GM12878 (cell line): ENCODE data around the gene CHRDL2. TPM values are rescaled to one million over a fixed set of nuclear protein-coding genes. Genes with fewer than 3 reads are reported as not detected.

Source experiments
- ATF7 ChIP-seq: fragments of 450-650 bp; IDR thresholded peaks from 2 replicates; pipeline ENCODE4 v1.6.1; 2016; ENCODE audit warnings: low read depth, mild to moderate bottlenecking
- BCL11A ChIP-seq: IDR thresholded peaks from 2 replicates; pipeline ENCODE4 v1.6.1; 2011; ENCODE audit warnings: low read depth, low read length
- BHLHE40 ChIP-seq, 2 experiments: fragments of 450-650 bp in 1 of 2; IDR thresholded peaks; 2 replicates each; pipeline ENCODE4 v1.6.1; 2011 to 2017; ENCODE audit warnings: low read depth in 2 of 2, borderline replicate concordance in 1 of 2, improper control_type of control experiment in 1 of 2, low read length in 1 of 2, mild to moderate bottlenecking in 1 of 2
- EED ChIP-seq: sonication (generic); IDR thresholded peaks from 2 replicates; pipeline ENCODE4 v1.6.1; 2016; ENCODE audit warnings: antibody characterized with exemption, low read depth
- EGR1 ChIP-seq, 2 experiments: IDR thresholded peaks; 1 replicate in 1 of 2; 2 replicates in 1 of 2; pipeline ENCODE4 v1.6.1; 2011 to 2012; ENCODE audit warnings: low read depth in 2 of 2, low read length in 2 of 2, borderline replicate concordance in 1 of 2, mild to moderate bottlenecking in 1 of 2, moderate library complexity in 1 of 2
- IRF4 ChIP-seq: IDR thresholded peaks from 2 replicates; pipeline ENCODE4 v1.6.1; 2011; ENCODE audit warnings: low read depth, low read length
- LARP7 ChIP-seq: fragments of 450-650 bp; IDR thresholded peaks from 2 replicates; pipeline ENCODE4 v1.6.1; 2017; ENCODE audit warnings: mild to moderate bottlenecking
- MXI1 ChIP-seq: fragments of 150-350 bp; IDR thresholded peaks from 2 replicates; pipeline ENCODE4 v1.6.1; 2011; ENCODE audit warnings: low read depth, mild to moderate bottlenecking, inconsistent platforms, low read length, improper control_type of control experiment
- NBN ChIP-seq: fragments of 450-650 bp; IDR thresholded peaks from 2 replicates; pipeline ENCODE4 v1.6.1; 2016
- NFYB ChIP-seq: IDR thresholded peaks from 2 replicates; pipeline ENCODE4 v1.6.1; 2011; ENCODE audit warnings: low read depth, mild to moderate bottlenecking, low read length, improper control_type of control experiment, moderate library complexity; ENCODE audit not compliant: insufficient read depth
- NR2F1 ChIP-seq: fragments of 450-650 bp; conservative IDR thresholded peaks from 2 replicates; pipeline ENCODE4 v1.6.1; 2017; ENCODE audit warnings: mild to moderate bottlenecking
- RUNX3 ChIP-seq: IDR thresholded peaks from 2 replicates; pipeline ENCODE4 v1.6.1; 2012; ENCODE audit warnings: low read length, inconsistent platforms
- polyA plus RNA-seq, 11 experiments: library from polyadenylated mRNA; depleted of rRNA in 4 of 11; unstranded in 6 of 11; stranded (reverse) in 5 of 11; fragments of >200 nt; fragmentation: Nextera tagmentation in 4 of 11; fragmentation: Illumina TruSeq in 1 of 11; extraction: Ambion mirVana in 4 of 11; extraction: Trizol in 1 of 11; gene quantifications; 1 replicate in 1 of 11; 2 replicates in 10 of 11; pipeline versions ENCODE4 v1.2.1 to v1.2.3, GENCODE V29; 2011 to 2016; ENCODE audit warnings: inconsistent platforms in 2 of 11, missing spikeins in 2 of 11, low read depth in 1 of 11
- total RNA-seq, 4 experiments: library from RNA; depleted of rRNA in 3 of 4; stranded (reverse); fragments of >200 nt in 3 of 4; fragmentation: Illumina TruSeq in 1 of 4; extraction: Trizol in 1 of 4; gene quantifications; 2 replicates each; pipeline versions ENCODE4 v1.2.1 to v1.2.3, GENCODE V29; 2013 to 2021
- TF ChIP-seq, protein P1 (sequence below): IDR thresholded peaks from 2 replicates; pipeline ENCODE4 v1.6.1; 2012; ENCODE audit warnings: mild to moderate bottlenecking, low read depth, low read length
- TF ChIP-seq, protein P2 (sequence below): fragments of 450-650 bp; IDR thresholded peaks from 2 replicates; pipeline ENCODE4 v1.6.1; 2017; ENCODE audit warnings: mild to moderate bottlenecking, moderate library complexity
- TF ChIP-seq, protein P3 (sequence below): IDR thresholded peaks from 2 replicates; pipeline ENCODE4 v1.6.1; 2012; ENCODE audit warnings: improper control_type of control experiment, low read depth, low read length; ENCODE audit not compliant: insufficient replicate concordance
- TF ChIP-seq, protein P4 (sequence below): IDR thresholded peaks from 2 replicates; pipeline ENCODE4 v1.6.1; 2012; ENCODE audit warnings: low read depth, low read length, improper control_type of control experiment

CHRDL2 gene
- total and polyA plus RNA-seq, 10 of the 15 experiments (the other 5 are each of a cell fraction or from before 2014, with no cell fraction given): not detected

DNA sequence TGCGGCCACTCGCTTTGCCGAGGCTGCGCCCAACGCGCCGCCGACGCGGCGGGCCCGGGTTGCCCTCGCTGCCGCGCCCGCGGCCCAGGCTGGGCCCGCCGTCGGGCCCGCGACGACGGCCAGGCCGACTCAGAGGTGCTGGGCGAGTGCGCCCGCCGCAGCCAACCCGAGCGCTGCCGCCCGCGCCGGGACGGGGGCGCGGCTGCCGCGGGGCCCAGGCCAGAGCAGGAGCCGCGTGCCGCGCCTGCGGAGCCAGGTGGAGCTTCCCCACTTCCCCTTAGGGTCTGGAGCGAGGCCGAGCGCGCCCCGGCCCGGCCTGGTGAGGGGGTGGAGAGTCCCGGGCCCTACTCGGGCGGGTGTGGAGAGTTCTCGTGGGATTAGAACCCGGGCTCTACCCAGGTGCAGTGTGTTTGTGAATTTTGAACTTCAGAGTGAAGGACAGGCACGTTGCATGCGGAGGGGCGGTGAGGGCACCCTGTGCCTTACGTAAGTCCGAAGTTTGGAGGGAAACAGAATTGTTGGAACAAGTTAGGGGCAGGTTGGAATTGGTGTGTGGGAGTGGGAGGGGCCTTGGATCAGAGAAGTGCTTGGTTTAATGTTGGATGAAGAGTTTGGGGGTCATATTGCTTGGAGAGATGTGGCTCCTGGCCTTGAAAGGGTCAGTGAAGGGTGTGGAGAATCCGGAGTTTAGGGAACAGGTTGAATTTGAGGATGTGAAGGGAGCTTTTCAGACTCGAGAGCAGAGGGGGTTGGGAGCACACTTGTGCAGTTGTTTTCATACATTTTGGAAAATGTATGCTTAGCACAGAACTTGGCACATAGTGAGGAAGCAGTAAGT, 18.1 kb upstream of the CHRDL2 start (continued):
- TF ChIP-seq, protein P1, sequence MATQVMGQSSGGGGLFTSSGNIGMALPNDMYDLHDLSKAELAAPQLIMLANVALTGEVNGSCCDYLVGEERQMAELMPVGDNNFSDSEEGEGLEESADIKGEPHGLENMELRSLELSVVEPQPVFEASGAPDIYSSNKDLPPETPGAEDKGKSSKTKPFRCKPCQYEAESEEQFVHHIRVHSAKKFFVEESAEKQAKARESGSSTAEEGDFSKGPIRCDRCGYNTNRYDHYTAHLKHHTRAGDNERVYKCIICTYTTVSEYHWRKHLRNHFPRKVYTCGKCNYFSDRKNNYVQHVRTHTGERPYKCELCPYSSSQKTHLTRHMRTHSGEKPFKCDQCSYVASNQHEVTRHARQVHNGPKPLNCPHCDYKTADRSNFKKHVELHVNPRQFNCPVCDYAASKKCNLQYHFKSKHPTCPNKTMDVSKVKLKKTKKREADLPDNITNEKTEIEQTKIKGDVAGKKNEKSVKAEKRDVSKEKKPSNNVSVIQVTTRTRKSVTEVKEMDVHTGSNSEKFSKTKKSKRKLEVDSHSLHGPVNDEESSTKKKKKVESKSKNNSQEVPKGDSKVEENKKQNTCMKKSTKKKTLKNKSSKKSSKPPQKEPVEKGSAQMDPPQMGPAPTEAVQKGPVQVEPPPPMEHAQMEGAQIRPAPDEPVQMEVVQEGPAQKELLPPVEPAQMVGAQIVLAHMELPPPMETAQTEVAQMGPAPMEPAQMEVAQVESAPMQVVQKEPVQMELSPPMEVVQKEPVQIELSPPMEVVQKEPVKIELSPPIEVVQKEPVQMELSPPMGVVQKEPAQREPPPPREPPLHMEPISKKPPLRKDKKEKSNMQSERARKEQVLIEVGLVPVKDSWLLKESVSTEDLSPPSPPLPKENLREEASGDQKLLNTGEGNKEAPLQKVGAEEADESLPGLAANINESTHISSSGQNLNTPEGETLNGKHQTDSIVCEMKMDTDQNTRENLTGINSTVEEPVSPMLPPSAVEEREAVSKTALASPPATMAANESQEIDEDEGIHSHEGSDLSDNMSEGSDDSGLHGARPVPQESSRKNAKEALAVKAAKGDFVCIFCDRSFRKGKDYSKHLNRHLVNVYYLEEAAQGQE: 0 out of 2 replicates have a peak, but pooled peaks have one; percentile 8
- peak; percentile 32; the same call in 1 of the 2 replicates for TF ChIP-seq NR2F1
- peak in 1 of 2 experiments; percentile 78; a peak in 1 of 4 replicates for TF ChIP-seq BHLHE40 (IDR thresholded peaks at IDR 0.05; ENCODE audit: borderline replicate concordance in 1 of 2, low read depth in 2 of 2, low read length in 1 of 2)
- TF ChIP-seq LARP7: peak; percentile 97
- TF ChIP-seq, protein P2, sequence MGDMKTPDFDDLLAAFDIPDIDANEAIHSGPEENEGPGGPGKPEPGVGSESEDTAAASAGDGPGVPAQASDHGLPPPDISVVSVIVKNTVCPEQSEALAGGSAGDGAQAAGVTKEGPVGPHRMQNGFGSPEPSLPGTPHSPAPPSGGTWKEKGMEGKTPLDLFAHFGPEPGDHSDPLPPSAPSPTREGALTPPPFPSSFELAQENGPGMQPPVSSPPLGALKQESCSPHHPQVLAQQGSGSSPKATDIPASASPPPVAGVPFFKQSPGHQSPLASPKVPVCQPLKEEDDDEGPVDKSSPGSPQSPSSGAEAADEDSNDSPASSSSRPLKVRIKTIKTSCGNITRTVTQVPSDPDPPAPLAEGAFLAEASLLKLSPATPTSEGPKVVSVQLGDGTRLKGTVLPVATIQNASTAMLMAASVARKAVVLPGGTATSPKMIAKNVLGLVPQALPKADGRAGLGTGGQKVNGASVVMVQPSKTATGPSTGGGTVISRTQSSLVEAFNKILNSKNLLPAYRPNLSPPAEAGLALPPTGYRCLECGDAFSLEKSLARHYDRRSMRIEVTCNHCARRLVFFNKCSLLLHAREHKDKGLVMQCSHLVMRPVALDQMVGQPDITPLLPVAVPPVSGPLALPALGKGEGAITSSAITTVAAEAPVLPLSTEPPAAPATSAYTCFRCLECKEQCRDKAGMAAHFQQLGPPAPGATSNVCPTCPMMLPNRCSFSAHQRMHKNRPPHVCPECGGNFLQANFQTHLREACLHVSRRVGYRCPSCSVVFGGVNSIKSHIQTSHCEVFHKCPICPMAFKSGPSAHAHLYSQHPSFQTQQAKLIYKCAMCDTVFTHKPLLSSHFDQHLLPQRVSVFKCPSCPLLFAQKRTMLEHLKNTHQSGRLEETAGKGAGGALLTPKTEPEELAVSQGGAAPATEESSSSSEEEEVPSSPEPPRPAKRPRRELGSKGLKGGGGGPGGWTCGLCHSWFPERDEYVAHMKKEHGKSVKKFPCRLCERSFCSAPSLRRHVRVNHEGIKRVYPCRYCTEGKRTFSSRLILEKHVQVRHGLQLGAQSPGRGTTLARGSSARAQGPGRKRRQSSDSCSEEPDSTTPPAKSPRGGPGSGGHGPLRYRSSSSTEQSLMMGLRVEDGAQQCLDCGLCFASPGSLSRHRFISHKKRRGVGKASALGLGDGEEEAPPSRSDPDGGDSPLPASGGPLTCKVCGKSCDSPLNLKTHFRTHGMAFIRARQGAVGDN: peak; percentile 74
- TF ChIP-seq, protein P3, sequence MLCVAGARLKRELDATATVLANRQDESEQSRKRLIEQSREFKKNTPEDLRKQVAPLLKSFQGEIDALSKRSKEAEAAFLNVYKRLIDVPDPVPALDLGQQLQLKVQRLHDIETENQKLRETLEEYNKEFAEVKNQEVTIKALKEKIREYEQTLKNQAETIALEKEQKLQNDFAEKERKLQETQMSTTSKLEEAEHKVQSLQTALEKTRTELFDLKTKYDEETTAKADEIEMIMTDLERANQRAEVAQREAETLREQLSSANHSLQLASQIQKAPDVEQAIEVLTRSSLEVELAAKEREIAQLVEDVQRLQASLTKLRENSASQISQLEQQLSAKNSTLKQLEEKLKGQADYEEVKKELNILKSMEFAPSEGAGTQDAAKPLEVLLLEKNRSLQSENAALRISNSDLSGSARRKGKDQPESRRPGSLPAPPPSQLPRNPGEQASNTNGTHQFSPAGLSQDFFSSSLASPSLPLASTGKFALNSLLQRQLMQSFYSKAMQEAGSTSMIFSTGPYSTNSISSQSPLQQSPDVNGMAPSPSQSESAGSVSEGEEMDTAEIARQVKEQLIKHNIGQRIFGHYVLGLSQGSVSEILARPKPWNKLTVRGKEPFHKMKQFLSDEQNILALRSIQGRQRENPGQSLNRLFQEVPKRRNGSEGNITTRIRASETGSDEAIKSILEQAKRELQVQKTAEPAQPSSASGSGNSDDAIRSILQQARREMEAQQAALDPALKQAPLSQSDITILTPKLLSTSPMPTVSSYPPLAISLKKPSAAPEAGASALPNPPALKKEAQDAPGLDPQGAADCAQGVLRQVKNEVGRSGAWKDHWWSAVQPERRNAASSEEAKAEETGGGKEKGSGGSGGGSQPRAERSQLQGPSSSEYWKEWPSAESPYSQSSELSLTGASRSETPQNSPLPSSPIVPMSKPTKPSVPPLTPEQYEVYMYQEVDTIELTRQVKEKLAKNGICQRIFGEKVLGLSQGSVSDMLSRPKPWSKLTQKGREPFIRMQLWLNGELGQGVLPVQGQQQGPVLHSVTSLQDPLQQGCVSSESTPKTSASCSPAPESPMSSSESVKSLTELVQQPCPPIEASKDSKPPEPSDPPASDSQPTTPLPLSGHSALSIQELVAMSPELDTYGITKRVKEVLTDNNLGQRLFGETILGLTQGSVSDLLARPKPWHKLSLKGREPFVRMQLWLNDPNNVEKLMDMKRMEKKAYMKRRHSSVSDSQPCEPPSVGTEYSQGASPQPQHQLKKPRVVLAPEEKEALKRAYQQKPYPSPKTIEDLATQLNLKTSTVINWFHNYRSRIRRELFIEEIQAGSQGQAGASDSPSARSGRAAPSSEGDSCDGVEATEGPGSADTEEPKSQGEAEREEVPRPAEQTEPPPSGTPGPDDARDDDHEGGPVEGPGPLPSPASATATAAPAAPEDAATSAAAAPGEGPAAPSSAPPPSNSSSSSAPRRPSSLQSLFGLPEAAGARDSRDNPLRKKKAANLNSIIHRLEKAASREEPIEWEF: no peak
- TF ChIP-seq, protein P4, sequence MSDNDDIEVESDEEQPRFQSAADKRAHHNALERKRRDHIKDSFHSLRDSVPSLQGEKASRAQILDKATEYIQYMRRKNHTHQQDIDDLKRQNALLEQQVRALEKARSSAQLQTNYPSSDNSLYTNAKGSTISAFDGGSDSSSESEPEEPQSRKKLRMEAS: no peak; the same call in 1 of the 2 replicates
- peak; percentile 73 for TF ChIP-seq NBN
- TF ChIP-seq NFYB: no peak
- TF ChIP-seq EED: no peak
- TF ChIP-seq MXI1: 0 out of 2 replicates have a peak, but pooled peaks have one; percentile 12
- no peak for TF ChIP-seq IRF4
- no peak for TF ChIP-seq ATF7
- TF ChIP-seq BCL11A: no peak
- TF ChIP-seq RUNX3: peak; percentile 17; the same call in 1 of the 2 replicates
- peak in 1 of 2 experiments; percentile 23; a peak in 1 of 3 replicates for TF ChIP-seq EGR1 (IDR thresholded peaks at IDR 0.05; ENCODE audit: borderline replicate concordance in 1 of 2, low read depth in 2 of 2, low read length in 2 of 2)
